ENCODE measurements around the gene CA5A. TPM values are rescaled to one million over a fixed set of nuclear protein-coding genes. Genes with fewer than 3 reads are reported as not detected.
"Not testable (repeated sequence)": the region's sequence is repeated elsewhere in the genome, so short reads cannot be mapped to it uniquely, and the experiment has no call there.

CA5A gene
- total and polyA plus RNA-seq, 2 experiments from 2014 or later, result not detected

- H3K9me2 ChIP-seq (ENCODE audit: insufficient read depth); H3K36me3 ChIP-seq (ENCODE audit: insufficient read depth); H3K4me3 Mint-ChIP-seq; H3K4me2 ChIP-seq; H2AFZ ChIP-seq; H3K9me3 Mint-ChIP-seq; H3K4me3 ChIP-seq; DNase-seq (ENCODE audit: low spot score); H3F3A ChIP-seq (replicated peaks; ENCODE audit: low read depth); H3K27ac Mint-ChIP-seq; H3K27ac ChIP-seq (ENCODE audit: low read depth); ATAC-seq: not testable (repeated sequence)
- Histone ChIP-seq H3K79me2 (replicated peaks; ENCODE audit: insufficient read depth) (peaks cover 99% of the 10 kb centered on the region), H4K20me1 (replicated peaks; ENCODE audit: insufficient read depth) (peaks cover 64% of the 10 kb centered on the region), H3K4me1 (ENCODE audit: insufficient read depth) (peaks cover 21% of the 10 kb centered on the region), H3K27me3 (ENCODE audit: insufficient read depth) (peaks cover 45% of the 10 kb centered on the region)
- H3K27me3 Mint-ChIP-seq (ENCODE audit: insufficient read depth, low read depth, poor library complexity), result peaks cover 44% of the 10 kb centered on the region
- peaks cover 84% of the 10 kb centered on the region for H3K36me3 Mint-ChIP-seq (ENCODE audit: low read depth)
- peaks cover 48% of the 10 kb centered on the region for H3K4me1 Mint-ChIP-seq
Observed at GRCh38 chr16:87863327-87863635, 73.0 kb downstream of the CA5A start.

GRCh38 chr16:87862597-87863326, 73.6 kb downstream of the CA5A start:
- H3K9me2 ChIP-seq (ENCODE audit: insufficient read depth); H3K4me3 Mint-ChIP-seq; H2AFZ ChIP-seq; H3K9me3 Mint-ChIP-seq; DNase-seq (ENCODE audit: low spot score); H3K27ac Mint-ChIP-seq; H3K4me3 ChIP-seq; H3F3A ChIP-seq (replicated peaks; ENCODE audit: low read depth); ATAC-seq; H3K4me2 ChIP-seq; H3K27ac ChIP-seq (ENCODE audit: low read depth); H3K36me3 ChIP-seq (ENCODE audit: insufficient read depth): not testable (repeated sequence)
- Histone ChIP-seq H4K20me1 (replicated peaks; ENCODE audit: insufficient read depth) (peaks cover 64% of the 10 kb centered on the region), H3K4me1 (ENCODE audit: insufficient read depth) (peaks cover 21% of the 10 kb centered on the region), H3K79me2 (replicated peaks; ENCODE audit: insufficient read depth) (peaks cover 99% of the 10 kb centered on the region), H3K27me3 (ENCODE audit: insufficient read depth) (peaks cover 40% of the 10 kb centered on the region)
- Mint-ChIP-seq H3K27me3 (ENCODE audit: insufficient read depth, low read depth, poor library complexity) (peaks cover 41% of the 10 kb centered on the region), H3K4me1 (peaks cover 48% of the 10 kb centered on the region), H3K36me3 (ENCODE audit: low read depth) (peaks cover 84% of the 10 kb centered on the region)

- H3K27ac Mint-ChIP-seq; H3K4me2 ChIP-seq; H3F3A ChIP-seq (replicated peaks; ENCODE audit: low read depth); H3K36me3 ChIP-seq (ENCODE audit: insufficient read depth); H3K4me3 ChIP-seq; H3K9me3 Mint-ChIP-seq; H2AFZ ChIP-seq; H3K27ac ChIP-seq (ENCODE audit: low read depth); H3K9me2 ChIP-seq (ENCODE audit: insufficient read depth); DNase-seq (ENCODE audit: low spot score); ATAC-seq; H3K4me3 Mint-ChIP-seq: not testable (repeated sequence)
- Histone ChIP-seq H3K79me2 (replicated peaks; ENCODE audit: insufficient read depth) (peaks cover 99% of the 10 kb centered on the region), H3K27me3 (ENCODE audit: insufficient read depth) (peaks cover 28% of the 10 kb centered on the region), H3K4me1 (ENCODE audit: insufficient read depth) (peaks cover 13% of the 10 kb centered on the region), H4K20me1 (replicated peaks; ENCODE audit: insufficient read depth) (peaks cover 63% of the 10 kb centered on the region)
- Mint-ChIP-seq H3K4me1 (peaks cover 43% of the 10 kb centered on the region), H3K36me3 (ENCODE audit: low read depth) (peaks cover 84% of the 10 kb centered on the region), H3K27me3 (ENCODE audit: insufficient read depth, low read depth, poor library complexity) (peaks cover 29% of the 10 kb centered on the region)
Observed at GRCh38 chr16:87861300-87862099, 74.8 kb downstream of the CA5A start.

GRCh38 chr16:87860553-87861299, 75.6 kb downstream of the CA5A start:
- Histone ChIP-seq H3K4me3 (no peak overlapping the region), H3F3A (replicated peaks; ENCODE audit: low read depth) (0 out of 2 replicates have a peak, but pooled peaks cover 4% of the 10 kb centered on the region), H3K79me2 (replicated peaks; ENCODE audit: insufficient read depth) (peaks cover 98% of the 10 kb centered on the region), H3K36me3 (ENCODE audit: insufficient read depth) (0 out of 2 replicates have a peak, but pooled peaks cover 4% of the 10 kb centered on the region), H3K9me2 (ENCODE audit: insufficient read depth) (no peaks in the 10 kb centered on the region), H2AFZ (no peak overlapping the region), H3K4me1 (ENCODE audit: insufficient read depth) (peaks cover 9% of the 10 kb centered on the region), H3K27me3 (ENCODE audit: insufficient read depth) (peaks cover 20% of the 10 kb centered on the region; the same call in 1 of the 2 replicates), H4K20me1 (replicated peaks; ENCODE audit: insufficient read depth) (peaks cover 63% of the 10 kb centered on the region), H3K4me2 (no peak overlapping the region), H3K27ac (ENCODE audit: low read depth) (no peak overlapping the region)
- ATAC-seq, result no peak
- Mint-ChIP-seq H3K4me3 (no peak overlapping the region), H3K4me1 (peaks cover 42% of the 10 kb centered on the region), H3K27me3 (ENCODE audit: insufficient read depth, low read depth, poor library complexity) (peaks cover 22% of the 10 kb centered on the region), H3K9me3 (no peaks in the 10 kb centered on the region), H3K27ac (peak overlapping the region; percentile 80; the same call in 1 of the 2 replicates), H3K36me3 (ENCODE audit: low read depth) (peaks cover 81% of the 10 kb centered on the region)
- DNase-seq (ENCODE audit: low spot score), result no peak
- TF ChIP-seq ZNF462 (CRISPR knock-in tag; IDR thresholded peaks at IDR 0.05), result no peak

Data from GM23338 (cell line).